ENCODE data around the gene CAMTA1. TPM values are rescaled to one million over a fixed set of nuclear protein-coding genes. Genes with fewer than 3 reads are reported as not detected.
A peak's percentile ranks its signal among the peaks of the same experiment; 100 is the strongest.

CAMTA1 gene
- total and polyA plus RNA-seq, 4 donors, result 78.7 to 438 (median 173) TPM

GRCh38 chr1:7565099-7565750 is 780.0 kb downstream of the CAMTA1 start:
- intact Hi-C loops (cut with DNase I), result no loop called here
- ATAC-seq (ENCODE audit: low FRiP score) (peak; percentile 37), DNase-seq (peak in 1 of 2 donors; percentile 40)
- Histone ChIP-seq H3K4me3 (ENCODE audit: low read length in 2 of 2) (no peak overlapping the region), H3K36me3 (ENCODE audit: control insufficient read depth in 1 of 2, insufficient read depth in 2 of 2, low read length in 1 of 2) (no peaks in the 10 kb centered on the region), H3K27ac (ENCODE audit: low read depth in 1 of 2, low read length in 2 of 2) (no peak overlapping the region), H3K4me1 (ENCODE audit: control insufficient read depth in 1 of 2, insufficient read depth in 2 of 2, low read length in 2 of 2) (no peaks in the 10 kb centered on the region), H3K9me3 (ENCODE audit: control insufficient read depth, low read length) (no peaks in the 10 kb centered on the region), H3K27me3 (ENCODE audit: control insufficient read depth in 1 of 2, insufficient read depth in 2 of 2, low read length in 1 of 2) (no peaks in the 10 kb centered on the region)
- WGBS, 2 donors, result 92 to 94% methylated on average over 10 of the region's 10 CpGs

GRCh38 chr1:7566417-7567375 is 781.4 kb downstream of the CAMTA1 start:
- no peaks in the 10 kb centered on the region for H3K36me3 ChIP-seq (ENCODE audit: control insufficient read depth in 1 of 2, insufficient read depth in 2 of 2, low read length in 1 of 2)
- peak in 1 of 2 donors; percentile 64 for DNase-seq
- no peak overlapping the region for H3K4me3 ChIP-seq (ENCODE audit: low read length in 2 of 2)
- WGBS, 2 donors, result 90 to 92% methylated on average over 16 of the region's 16 CpGs
- no peaks in the 10 kb centered on the region for H3K4me1 ChIP-seq (ENCODE audit: control insufficient read depth in 1 of 2, insufficient read depth in 2 of 2, low read length in 2 of 2)
- H3K27ac ChIP-seq (ENCODE audit: low read depth in 1 of 2, low read length in 2 of 2), result no peak overlapping the region
- H3K9me3 ChIP-seq (ENCODE audit: control insufficient read depth, low read length), result no peaks in the 10 kb centered on the region
- intact Hi-C loops (cut with DNase I), result no loop called here
- no peak for ATAC-seq (ENCODE audit: low FRiP score)
- no peaks in the 10 kb centered on the region for H3K27me3 ChIP-seq (ENCODE audit: control insufficient read depth in 1 of 2, insufficient read depth in 2 of 2, low read length in 1 of 2)

- ATAC-seq (ENCODE audit: low FRiP score), result no peak
- 89 to 94% methylated on average over 3 of the region's 3 CpGs for WGBS, 2 donors
Measured at GRCh38 chr1:7567376-7567775, 782.1 kb downstream of the CAMTA1 start.

GRCh38 chr1:7568053-7568452 is 782.8 kb downstream of the CAMTA1 start:
- Histone ChIP-seq H3K27me3 (ENCODE audit: control insufficient read depth in 1 of 2, insufficient read depth in 2 of 2, low read length in 1 of 2) (no peaks in the 10 kb centered on the region), H3K4me3 (ENCODE audit: low read length in 2 of 2) (no peak overlapping the region), H3K27ac (ENCODE audit: low read depth in 1 of 2, low read length in 2 of 2) (no peak overlapping the region), H3K36me3 (ENCODE audit: control insufficient read depth in 1 of 2, insufficient read depth in 2 of 2, low read length in 1 of 2) (no peaks in the 10 kb centered on the region), H3K4me1 (ENCODE audit: control insufficient read depth in 1 of 2, insufficient read depth in 2 of 2, low read length in 2 of 2) (no peaks in the 10 kb centered on the region), H3K9me3 (ENCODE audit: control insufficient read depth, low read length) (no peaks in the 10 kb centered on the region)
- WGBS, 2 donors, result 96 to 98% methylated on average over 4 of the region's 4 CpGs
- ATAC-seq (ENCODE audit: low FRiP score), result no peak
- intact Hi-C loops (cut with DNase I), result no loop called here
- no peak for DNase-seq

More at GRCh38 chr1:7567376-7567775, 782.1 kb downstream of the CAMTA1 start:
- DNase-seq, result peak in 1 of 2 donors; percentile 41
- Histone ChIP-seq H3K9me3 (ENCODE audit: control insufficient read depth, low read length) (no peaks in the 10 kb centered on the region), H3K4me1 (ENCODE audit: control insufficient read depth in 1 of 2, insufficient read depth in 2 of 2, low read length in 2 of 2) (no peaks in the 10 kb centered on the region), H3K27me3 (ENCODE audit: control insufficient read depth in 1 of 2, insufficient read depth in 2 of 2, low read length in 1 of 2) (no peaks in the 10 kb centered on the region), H3K27ac (ENCODE audit: low read depth in 1 of 2, low read length in 2 of 2) (no peak overlapping the region), H3K4me3 (ENCODE audit: low read length in 2 of 2) (no peak overlapping the region), H3K36me3 (ENCODE audit: control insufficient read depth in 1 of 2, insufficient read depth in 2 of 2, low read length in 1 of 2) (no peaks in the 10 kb centered on the region)
- intact Hi-C loops (cut with DNase I), result no loop called here

GRCh38 chr1:7568901-7569524 is 783.8 kb downstream of the CAMTA1 start:
- no peaks in the 10 kb centered on the region for H3K9me3 ChIP-seq (ENCODE audit: control insufficient read depth, low read length)
- H3K27ac ChIP-seq (ENCODE audit: low read depth in 1 of 2, low read length in 2 of 2), result no peak overlapping the region
- no peaks in the 10 kb centered on the region for H3K4me1 ChIP-seq (ENCODE audit: control insufficient read depth in 1 of 2, insufficient read depth in 2 of 2, low read length in 2 of 2)
- no peaks in the 10 kb centered on the region for H3K36me3 ChIP-seq (ENCODE audit: control insufficient read depth in 1 of 2, insufficient read depth in 2 of 2, low read length in 1 of 2)
- ATAC-seq (ENCODE audit: low FRiP score), result no peak
- WGBS, 2 donors, result 97 to 98% methylated on average over 2 of the region's 2 CpGs
- intact Hi-C loops (cut with DNase I), result no loop called here
- H3K27me3 ChIP-seq (ENCODE audit: control insufficient read depth in 1 of 2, insufficient read depth in 2 of 2, low read length in 1 of 2), result no peaks in the 10 kb centered on the region
- no peak for DNase-seq
- H3K4me3 ChIP-seq (ENCODE audit: low read length in 2 of 2), result no peak overlapping the region

GRCh38 chr1:7570311-7570710 is 785.1 kb downstream of the CAMTA1 start:
- ATAC-seq (ENCODE audit: low FRiP score) (no peak), DNase-seq (peak in 1 of 2 donors; percentile 33)
- Histone ChIP-seq H3K4me3 (ENCODE audit: low read length in 2 of 2) (no peak overlapping the region), H3K4me1 (ENCODE audit: control insufficient read depth in 1 of 2, insufficient read depth in 2 of 2, low read length in 2 of 2) (no peaks in the 10 kb centered on the region), H3K27ac (ENCODE audit: low read depth in 1 of 2, low read length in 2 of 2) (no peak overlapping the region), H3K36me3 (ENCODE audit: control insufficient read depth in 1 of 2, insufficient read depth in 2 of 2, low read length in 1 of 2) (no peaks in the 10 kb centered on the region), H3K27me3 (ENCODE audit: control insufficient read depth in 1 of 2, insufficient read depth in 2 of 2, low read length in 1 of 2) (no peaks in the 10 kb centered on the region), H3K9me3 (ENCODE audit: control insufficient read depth, low read length) (no peaks in the 10 kb centered on the region)
- intact Hi-C loops (cut with DNase I), result no loop called here
- 55 to 63% methylated on average over 5 of the region's 5 CpGs for WGBS, 2 donors

- no peak overlapping the region for H3K4me3 ChIP-seq (ENCODE audit: low read length in 2 of 2)
- 27 to 31% methylated on average over 5 of the region's 5 CpGs for WGBS, 2 donors
- no peak overlapping the region for H3K27ac ChIP-seq (ENCODE audit: low read depth in 1 of 2, low read length in 2 of 2)
- H3K4me1 ChIP-seq (ENCODE audit: control insufficient read depth in 1 of 2, insufficient read depth in 2 of 2, low read length in 2 of 2), result no peaks in the 10 kb centered on the region
- DNase-seq (no peak), ATAC-seq (ENCODE audit: low FRiP score) (peak; percentile 33)
- intact Hi-C loops (cut with DNase I), result no loop called here
- no peaks in the 10 kb centered on the region for H3K36me3 ChIP-seq (ENCODE audit: control insufficient read depth in 1 of 2, insufficient read depth in 2 of 2, low read length in 1 of 2)
- no peaks in the 10 kb centered on the region for H3K9me3 ChIP-seq (ENCODE audit: control insufficient read depth, low read length)
- no peaks in the 10 kb centered on the region for H3K27me3 ChIP-seq (ENCODE audit: control insufficient read depth in 1 of 2, insufficient read depth in 2 of 2, low read length in 1 of 2)
Measured at GRCh38 chr1:7572654-7573152, 787.4 kb downstream of the CAMTA1 start.

- H3K4me3 ChIP-seq (ENCODE audit: low read length in 2 of 2), result no peak overlapping the region
- no peak overlapping the region for H3K27ac ChIP-seq (ENCODE audit: low read depth in 1 of 2, low read length in 2 of 2)
- DNase-seq (no peak), ATAC-seq (ENCODE audit: low FRiP score) (no peak)
- intact Hi-C loops (cut with DNase I), result no loop called here
- 88 to 94% methylated on average over 12 of the region's 12 CpGs for WGBS, 2 donors
- no peaks in the 10 kb centered on the region for H3K27me3 ChIP-seq (ENCODE audit: control insufficient read depth in 1 of 2, insufficient read depth in 2 of 2, low read length in 1 of 2)
- no peaks in the 10 kb centered on the region for H3K9me3 ChIP-seq (ENCODE audit: control insufficient read depth, low read length)
- no peaks in the 10 kb centered on the region for H3K36me3 ChIP-seq (ENCODE audit: control insufficient read depth in 1 of 2, insufficient read depth in 2 of 2, low read length in 1 of 2)
- no peaks in the 10 kb centered on the region for H3K4me1 ChIP-seq (ENCODE audit: control insufficient read depth in 1 of 2, insufficient read depth in 2 of 2, low read length in 2 of 2)
Measured at GRCh38 chr1:7573481-7573880, 788.2 kb downstream of the CAMTA1 start.
